ENCODE results near the gene GPR61. TPM values are rescaled to one million over a fixed set of nuclear protein-coding genes. Genes with fewer than 3 reads are reported as not detected.

The GPR61 gene
- total RNA-seq, 1 experiment from 2014 or later, result not detected

DNA sequence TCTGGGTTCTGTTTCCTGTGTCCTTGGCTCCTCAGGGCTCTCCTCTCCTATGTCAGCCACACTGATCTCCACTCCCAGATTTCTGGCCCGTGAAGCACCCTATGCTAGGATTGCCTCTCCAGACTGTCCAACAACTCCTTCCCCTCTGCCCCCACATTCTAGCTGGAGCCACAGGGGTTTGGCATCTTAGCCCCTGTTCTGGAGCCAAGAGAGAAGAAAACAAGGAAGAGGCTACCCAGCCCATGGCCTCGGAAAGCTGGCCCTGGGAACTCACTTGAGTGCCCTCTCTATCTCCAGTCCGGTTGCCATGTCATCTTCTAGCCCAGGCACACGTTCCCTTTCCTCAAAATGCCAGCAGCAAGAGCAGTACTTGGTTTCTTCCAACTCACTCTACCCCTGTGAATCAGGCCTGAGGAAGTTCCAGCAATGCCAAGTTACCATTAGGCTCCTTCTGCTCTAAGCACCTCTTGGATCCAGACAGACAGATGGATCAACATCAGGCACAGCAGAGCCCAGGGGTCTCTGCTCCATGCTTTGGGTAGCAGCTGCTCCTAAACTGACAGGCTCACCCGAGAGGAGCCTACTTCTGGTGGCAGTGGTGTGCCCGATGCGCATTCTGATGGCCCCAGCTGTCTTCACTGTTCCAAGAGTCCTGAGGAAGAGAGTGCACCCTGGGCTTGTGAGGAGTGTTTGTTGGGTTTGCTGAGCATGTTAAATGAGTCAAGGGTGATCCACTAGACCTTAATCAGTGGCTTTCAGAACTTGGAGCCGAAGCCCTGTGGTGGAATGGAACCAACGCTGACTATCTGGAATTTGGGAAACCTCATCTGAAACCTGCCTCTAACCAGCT is 11.6 kb upstream of the GPR61 start:
- DNase-seq, result no peak
- H3K27me3 Mint-ChIP-seq (ENCODE audit: unreplicated experiment), result peaks cover 72% of the 10 kb centered on the region
- intact Hi-C loops (cut with micrococcal nuclease; ENCODE audit: unreplicated experiment), result no loop called here
- peaks cover 5% of the 10 kb centered on the region for H3K36me3 Mint-ChIP-seq (ENCODE audit: insufficient read depth, unreplicated experiment)
- no peak overlapping the region for H3K4me3 Mint-ChIP-seq (ENCODE audit: low read depth, unreplicated experiment)
- TF ChIP-seq, protein P1, sequence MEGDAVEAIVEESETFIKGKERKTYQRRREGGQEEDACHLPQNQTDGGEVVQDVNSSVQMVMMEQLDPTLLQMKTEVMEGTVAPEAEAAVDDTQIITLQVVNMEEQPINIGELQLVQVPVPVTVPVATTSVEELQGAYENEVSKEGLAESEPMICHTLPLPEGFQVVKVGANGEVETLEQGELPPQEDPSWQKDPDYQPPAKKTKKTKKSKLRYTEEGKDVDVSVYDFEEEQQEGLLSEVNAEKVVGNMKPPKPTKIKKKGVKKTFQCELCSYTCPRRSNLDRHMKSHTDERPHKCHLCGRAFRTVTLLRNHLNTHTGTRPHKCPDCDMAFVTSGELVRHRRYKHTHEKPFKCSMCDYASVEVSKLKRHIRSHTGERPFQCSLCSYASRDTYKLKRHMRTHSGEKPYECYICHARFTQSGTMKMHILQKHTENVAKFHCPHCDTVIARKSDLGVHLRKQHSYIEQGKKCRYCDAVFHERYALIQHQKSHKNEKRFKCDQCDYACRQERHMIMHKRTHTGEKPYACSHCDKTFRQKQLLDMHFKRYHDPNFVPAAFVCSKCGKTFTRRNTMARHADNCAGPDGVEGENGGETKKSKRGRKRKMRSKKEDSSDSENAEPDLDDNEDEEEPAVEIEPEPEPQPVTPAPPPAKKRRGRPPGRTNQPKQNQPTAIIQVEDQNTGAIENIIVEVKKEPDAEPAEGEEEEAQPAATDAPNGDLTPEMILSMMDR (IDR thresholded peaks at IDR 0.05; ENCODE audit: unreplicated experiment), result no peak
- CTCF ChIA-PET, result no interaction called here
- peaks cover 6% of the 10 kb centered on the region for H3K4me1 Mint-ChIP-seq (ENCODE audit: low read depth, unreplicated experiment)
- H3K9me3 Mint-ChIP-seq (ENCODE audit: low read depth, unreplicated experiment), result no peaks in the 10 kb centered on the region
- H3K27ac Mint-ChIP-seq (ENCODE audit: unreplicated experiment), result no peak overlapping the region
- BruUV-seq (replicated peaks), result no TSS peak

DNA sequence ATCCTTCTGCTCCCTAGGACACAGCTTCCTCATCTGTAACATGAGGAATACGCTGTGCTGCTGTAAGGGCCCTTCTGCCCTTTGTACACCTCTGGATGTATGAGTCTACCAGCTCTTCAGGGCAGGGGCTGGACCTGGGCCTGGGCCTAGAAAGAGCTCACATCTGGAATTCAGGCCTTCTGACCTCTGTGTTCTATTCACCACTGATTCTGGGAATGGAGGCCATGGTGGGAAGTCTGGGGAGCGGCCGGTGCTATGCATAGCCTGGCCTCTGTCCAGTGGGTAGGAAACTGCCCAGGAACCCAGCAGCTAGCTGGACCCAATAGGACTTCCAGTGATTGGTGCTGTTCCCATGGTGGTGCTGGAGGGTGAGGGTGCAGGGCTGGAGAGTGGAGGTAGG is 11.0 kb upstream of the GPR61 start:
- H3K9me3 Mint-ChIP-seq (ENCODE audit: low read depth, unreplicated experiment), result no peaks in the 10 kb centered on the region
- TF ChIP-seq, protein P1 (IDR thresholded peaks at IDR 0.05; ENCODE audit: unreplicated experiment), result no peak
- intact Hi-C loops (cut with micrococcal nuclease; ENCODE audit: unreplicated experiment), result no loop called here
- CTCF ChIA-PET, result no interaction called here
- peaks cover 66% of the 10 kb centered on the region for H3K27me3 Mint-ChIP-seq (ENCODE audit: unreplicated experiment)
- peaks cover 5% of the 10 kb centered on the region for H3K36me3 Mint-ChIP-seq (ENCODE audit: insufficient read depth, unreplicated experiment)
- H3K27ac Mint-ChIP-seq (ENCODE audit: unreplicated experiment), result no peak overlapping the region
- DNase-seq, result no peak
- no peak overlapping the region for H3K4me3 Mint-ChIP-seq (ENCODE audit: low read depth, unreplicated experiment)
- BruUV-seq (replicated peaks), result no TSS peak
- H3K4me1 Mint-ChIP-seq (ENCODE audit: low read depth, unreplicated experiment), result peaks cover 6% of the 10 kb centered on the region

DNA sequence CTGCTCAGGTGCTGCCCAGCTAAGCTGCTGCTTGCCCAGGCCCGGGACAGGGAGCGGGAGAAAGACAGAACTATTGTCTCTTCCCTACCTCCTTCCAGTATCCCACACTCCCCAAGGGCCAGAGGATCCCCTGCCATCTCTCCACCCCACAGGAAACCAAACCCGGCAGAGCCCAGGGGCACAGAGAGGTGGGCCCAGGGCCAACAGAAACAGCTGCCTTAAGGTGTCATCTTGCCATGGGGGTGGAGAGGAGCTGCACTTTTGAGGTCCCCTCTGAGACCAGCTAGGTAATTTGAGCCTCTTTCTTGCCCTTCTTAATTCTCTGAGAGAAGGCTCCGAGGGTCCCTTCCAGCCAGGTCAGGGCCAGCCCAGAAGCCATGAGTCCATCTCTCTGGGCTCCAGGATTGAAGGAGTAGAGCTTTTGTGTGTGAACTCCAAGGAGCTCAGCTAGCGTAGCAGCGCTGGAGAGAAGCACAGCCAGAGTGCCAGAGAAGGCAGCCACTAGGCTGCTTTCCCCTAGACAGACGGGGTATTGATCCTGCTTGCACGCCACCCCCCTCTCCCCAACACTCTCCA is 9.7 kb upstream of the GPR61 start:
- Mint-ChIP-seq H3K27ac (ENCODE audit: unreplicated experiment) (no peak overlapping the region), H3K4me1 (ENCODE audit: low read depth, unreplicated experiment) (peaks cover 6% of the 10 kb centered on the region), H3K27me3 (ENCODE audit: unreplicated experiment) (peaks cover 65% of the 10 kb centered on the region), H3K36me3 (ENCODE audit: insufficient read depth, unreplicated experiment) (peaks cover 5% of the 10 kb centered on the region), H3K4me3 (ENCODE audit: low read depth, unreplicated experiment) (no peak overlapping the region), H3K9me3 (ENCODE audit: low read depth, unreplicated experiment) (no peaks in the 10 kb centered on the region)
- CTCF ChIA-PET, result interaction anchor here (1.0 to 1.4 kb wide), 2 partner anchors 31 to 39 kb away, joined by 3 to 4 read pairs; no protein-coding TSS in a partner anchor
- intact Hi-C loops (cut with micrococcal nuclease; ENCODE audit: unreplicated experiment), result no loop called here
- DNase-seq, result no peak
- TF ChIP-seq, protein P1 (IDR thresholded peaks at IDR 0.05; ENCODE audit: unreplicated experiment), result no peak
- BruUV-seq (replicated peaks), result no TSS peak

DNA sequence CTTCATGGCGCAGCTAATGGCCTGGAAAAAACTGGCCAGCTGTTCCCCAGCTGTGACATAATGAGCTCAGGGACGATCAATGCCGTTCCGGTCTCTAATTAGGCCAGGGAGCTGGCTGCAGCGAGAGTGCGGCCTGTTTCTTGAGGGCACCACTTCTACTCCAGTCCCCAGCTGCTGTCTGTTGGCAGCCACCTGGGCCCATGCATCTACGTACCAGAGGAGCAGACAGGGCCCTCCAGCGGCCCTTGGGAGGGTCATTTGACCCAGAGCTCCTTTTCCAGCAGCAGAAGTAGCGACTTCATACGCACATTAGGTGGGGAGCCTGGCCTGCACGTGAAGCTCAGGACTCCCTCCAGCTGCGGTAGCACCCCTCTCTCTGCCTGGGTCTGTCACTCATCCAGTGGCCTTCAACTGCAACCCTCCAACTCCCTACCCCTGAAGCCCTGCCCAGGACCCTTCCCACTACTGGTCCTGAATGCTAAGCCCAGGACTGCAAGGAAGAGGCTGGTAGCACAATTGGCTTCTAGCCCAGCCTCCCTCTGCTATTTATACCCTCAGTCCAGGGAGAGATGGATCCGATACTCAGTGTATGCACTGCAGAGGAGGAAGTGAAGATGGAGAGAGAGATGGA is 9.1 kb upstream of the GPR61 start:
- no TSS peak for BruUV-seq (replicated peaks)
- H3K27ac Mint-ChIP-seq (ENCODE audit: unreplicated experiment), result no peak overlapping the region
- H3K27me3 Mint-ChIP-seq (ENCODE audit: unreplicated experiment), result peaks cover 62% of the 10 kb centered on the region
- peaks cover 6% of the 10 kb centered on the region for H3K4me1 Mint-ChIP-seq (ENCODE audit: low read depth, unreplicated experiment)
- CTCF ChIA-PET, result interaction anchor here (1.0 to 1.4 kb wide), 2 partner anchors 31 to 40 kb away, joined by 3 to 4 read pairs; no protein-coding TSS in a partner anchor
- DNase-seq, result no peak
- H3K4me3 Mint-ChIP-seq (ENCODE audit: low read depth, unreplicated experiment), result no peak overlapping the region
- TF ChIP-seq, protein P1 (IDR thresholded peaks at IDR 0.05; ENCODE audit: unreplicated experiment), result no peak
- intact Hi-C loops (cut with micrococcal nuclease; ENCODE audit: unreplicated experiment), result no loop called here
- H3K9me3 Mint-ChIP-seq (ENCODE audit: low read depth, unreplicated experiment), result no peaks in the 10 kb centered on the region
- H3K36me3 Mint-ChIP-seq (ENCODE audit: insufficient read depth, unreplicated experiment), result peaks cover 5% of the 10 kb centered on the region

All from Calu3 (cell line).